A549 (cell line): Measurements from ENCODE around the gene SGSM1. TPM values are rescaled to one million over a fixed set of nuclear protein-coding genes. Genes with fewer than 3 reads are reported as not detected.

Source experiments
- BHLHE40 ChIP-seq: IDR thresholded peaks from 2 replicates; pipeline ENCODE4 v1.6.1; 2012; ENCODE audit warnings: low read depth, low read length, inconsistent platforms
- CEBPB ChIP-seq, 2 experiments: fragments of >200 bp in 1 of 2; sonication (Bioruptor Twin) in 1 of 2; formaldehyde crosslinking in 1 of 2; IDR thresholded peaks; 2 replicates each; pipeline ENCODE4 v1.6.1; 2012 to 2016
- CHD2 ChIP-seq: fragments of 150-350 bp; IDR thresholded peaks from 2 replicates; pipeline ENCODE4 v1.6.1; 2014; ENCODE audit warnings: low read length; ENCODE audit not compliant: partially characterized antibody
- CHD4 ChIP-seq: fragments of 200-600 bp; sonication (generic); IDR thresholded peaks from 2 replicates; pipeline ENCODE4 v1.6.1; 2016; ENCODE audit warnings: antibody characterized with exemption, mild to moderate bottlenecking, borderline replicate concordance
- FOSL2 ChIP-seq, 2 experiments: fragments of 450-650 bp in 1 of 2; fragments of >200 bp in 1 of 2; sonication (Bioruptor Twin) in 1 of 2; formaldehyde crosslinking; IDR thresholded peaks; 2 replicates each; pipeline versions ENCODE4 v1.5.0 to v1.6.1; 2016 to 2020; ENCODE audit warnings: mild to moderate bottlenecking in 1 of 2, moderate library complexity in 1 of 2
- FOXS1 ChIP-seq: fragments of 250-450 bp; sonication (Bioruptor Pico); IDR thresholded peaks from 2 replicates; pipeline ENCODE4 v1.5.0; 2020; ENCODE audit warnings: mild to moderate bottlenecking, moderate library complexity
- HEYL ChIP-seq: fragments of 250-450 bp; sonication (Bioruptor Pico); IDR thresholded peaks from 2 replicates; pipeline ENCODE4 v1.8.0; 2021; ENCODE audit warnings: mild to moderate bottlenecking, moderate library complexity
- HOXB5 ChIP-seq: fragments of 250-450 bp; sonication (Bioruptor Pico); IDR thresholded peaks from 2 replicates; pipeline ENCODE4 v1.5.0; 2020; ENCODE audit warnings: mild to moderate bottlenecking, moderate library complexity
- JUN ChIP-seq, 2 experiments: fragments of >200 bp; sonication (Bioruptor Twin); formaldehyde crosslinking; IDR thresholded peaks; 2 replicates in 1 of 2; 3 replicates in 1 of 2; pipeline ENCODE4 v1.6.1; 2016 to 2017
- KDM1A ChIP-seq: fragments of 200-600 bp; sonication (generic); IDR thresholded peaks from 2 replicates; pipeline ENCODE4 v1.6.1; 2016; ENCODE audit warnings: low read depth, mild to moderate bottlenecking
- MAFK ChIP-seq: fragments of 450-650 bp; IDR thresholded peaks from 2 replicates; pipeline ENCODE4 v1.6.1; 2014; ENCODE audit not compliant: partially characterized antibody
- MYC ChIP-seq: IDR thresholded peaks from 2 replicates; pipeline ENCODE4 v1.6.1; 2012; ENCODE audit warnings: mild to moderate bottlenecking, inconsistent platforms, low read length, improper control_type of control experiment, borderline replicate concordance
- NR3C1 ChIP-seq: fragments of >200 bp; sonication (Bioruptor Twin); formaldehyde crosslinking; IDR thresholded peaks from 3 replicates; pipeline ENCODE4 v1.6.1; 2017
- POLR2AphosphoS2 ChIP-seq: conservative IDR thresholded peaks from 2 replicates; pipeline ENCODE4 v1.6.1; 2012; ENCODE audit warnings: low read length, improper control_type of control experiment, inconsistent platforms
- RARB ChIP-seq: fragments of 250-450 bp; sonication (Bioruptor Pico); IDR thresholded peaks from 2 replicates; pipeline ENCODE4 v1.8.0; 2021; ENCODE audit warnings: mild to moderate bottlenecking, moderate library complexity
- RFX5 ChIP-seq: fragments of 450-650 bp; IDR thresholded peaks from 2 replicates; pipeline ENCODE4 v1.7.1; 2014; ENCODE audit warnings: antibody characterized with exemption, mild to moderate bottlenecking, moderate library complexity
- TFCP2L1 ChIP-seq: fragments of 250-450 bp; sonication (Bioruptor Pico); IDR thresholded peaks from 2 replicates; pipeline ENCODE4 v1.5.0; 2021; ENCODE audit warnings: mild to moderate bottlenecking
- polyA plus RNA-seq, 4 experiments: library from polyadenylated mRNA; depleted of rRNA in 3 of 4; stranded (reverse); fragments of >200 nt; fragmentation: RNase III in 1 of 4; extraction: RNeasy Plus Mini Kit Qiagen cat#74134 plus additional on column Dnase treatment in 1 of 4; gene quantifications; 2 replicates in 3 of 4; 3 replicates in 1 of 4; pipeline ENCODE4 v1.2.3, GENCODE V29; 2011 to 2017
- TF ChIP-seq, protein P1 (sequence below): fragments of 200-600 bp; sonication (generic); IDR thresholded peaks from 2 replicates; pipeline ENCODE4 v1.6.1; 2016; ENCODE audit warnings: antibody characterized with exemption, mild to moderate bottlenecking, moderate library complexity
- TF ChIP-seq, protein P2 (sequence below): fragments of >200 bp; sonication (Bioruptor Twin); formaldehyde crosslinking; IDR thresholded peaks from 2 replicates; pipeline ENCODE4 v1.6.1; 2016
- TF ChIP-seq, protein P3 (sequence below): IDR thresholded peaks from 2 replicates; pipeline ENCODE4 v1.6.1; 2012
- TF ChIP-seq, protein P4 (sequence below): IDR thresholded peaks from 2 replicates; pipeline ENCODE4 v1.6.1; 2012; ENCODE audit warnings: low read depth, borderline replicate concordance
- TF ChIP-seq, protein P5 (sequence below): fragments of >200 bp; sonication (Bioruptor Twin); formaldehyde crosslinking; IDR thresholded peaks from 3 replicates; pipeline ENCODE4 v1.5.1; 2016
- TF ChIP-seq, protein P6 (sequence below): fragments of >200 bp; sonication (Bioruptor Twin); formaldehyde crosslinking; IDR thresholded peaks from 3 replicates; pipeline ENCODE4 v1.6.1; 2016

SGSM1 gene
- polyA plus RNA-seq, 2 of the 4 experiments (the other 2 are of a cell fraction), result 0.50 to 1.4 TPM

DNA sequence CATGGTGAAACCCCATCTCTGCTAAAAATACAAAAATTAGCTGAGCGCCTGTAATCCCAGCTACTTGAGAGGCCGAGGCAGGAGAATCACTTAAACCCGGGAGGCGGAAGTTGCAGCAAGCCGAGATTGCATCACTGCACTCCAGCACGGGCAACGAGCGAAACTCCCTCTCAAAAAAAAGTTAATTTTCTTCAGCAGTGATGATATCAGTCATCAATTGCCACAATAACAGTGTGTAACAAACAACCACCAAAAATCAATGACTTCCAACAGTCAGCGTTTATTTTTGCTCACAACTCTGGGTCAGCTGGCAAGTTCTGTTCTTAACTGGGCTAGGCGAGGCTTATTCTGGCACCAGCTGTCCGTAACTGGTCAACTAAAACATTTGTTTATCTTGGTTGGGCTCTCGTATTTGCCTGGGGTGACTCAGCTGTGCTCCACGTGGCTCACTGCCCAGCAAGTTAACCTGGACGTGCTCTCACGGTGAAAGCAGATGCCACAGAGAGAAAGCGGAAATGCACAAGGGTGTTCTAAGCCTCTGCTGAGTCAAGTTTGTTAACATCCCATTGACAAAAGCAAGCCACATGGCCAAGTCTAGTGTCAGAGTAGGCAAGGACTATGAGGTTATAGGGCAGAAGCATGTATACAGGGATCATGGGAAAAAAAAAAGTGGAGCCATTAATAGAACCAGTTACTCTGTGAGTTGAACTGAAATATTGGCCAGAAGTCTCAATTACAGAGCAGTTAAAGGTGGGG lies 88.4 kb downstream of the SGSM1 start (continued):
- TF ChIP-seq, protein P1, sequence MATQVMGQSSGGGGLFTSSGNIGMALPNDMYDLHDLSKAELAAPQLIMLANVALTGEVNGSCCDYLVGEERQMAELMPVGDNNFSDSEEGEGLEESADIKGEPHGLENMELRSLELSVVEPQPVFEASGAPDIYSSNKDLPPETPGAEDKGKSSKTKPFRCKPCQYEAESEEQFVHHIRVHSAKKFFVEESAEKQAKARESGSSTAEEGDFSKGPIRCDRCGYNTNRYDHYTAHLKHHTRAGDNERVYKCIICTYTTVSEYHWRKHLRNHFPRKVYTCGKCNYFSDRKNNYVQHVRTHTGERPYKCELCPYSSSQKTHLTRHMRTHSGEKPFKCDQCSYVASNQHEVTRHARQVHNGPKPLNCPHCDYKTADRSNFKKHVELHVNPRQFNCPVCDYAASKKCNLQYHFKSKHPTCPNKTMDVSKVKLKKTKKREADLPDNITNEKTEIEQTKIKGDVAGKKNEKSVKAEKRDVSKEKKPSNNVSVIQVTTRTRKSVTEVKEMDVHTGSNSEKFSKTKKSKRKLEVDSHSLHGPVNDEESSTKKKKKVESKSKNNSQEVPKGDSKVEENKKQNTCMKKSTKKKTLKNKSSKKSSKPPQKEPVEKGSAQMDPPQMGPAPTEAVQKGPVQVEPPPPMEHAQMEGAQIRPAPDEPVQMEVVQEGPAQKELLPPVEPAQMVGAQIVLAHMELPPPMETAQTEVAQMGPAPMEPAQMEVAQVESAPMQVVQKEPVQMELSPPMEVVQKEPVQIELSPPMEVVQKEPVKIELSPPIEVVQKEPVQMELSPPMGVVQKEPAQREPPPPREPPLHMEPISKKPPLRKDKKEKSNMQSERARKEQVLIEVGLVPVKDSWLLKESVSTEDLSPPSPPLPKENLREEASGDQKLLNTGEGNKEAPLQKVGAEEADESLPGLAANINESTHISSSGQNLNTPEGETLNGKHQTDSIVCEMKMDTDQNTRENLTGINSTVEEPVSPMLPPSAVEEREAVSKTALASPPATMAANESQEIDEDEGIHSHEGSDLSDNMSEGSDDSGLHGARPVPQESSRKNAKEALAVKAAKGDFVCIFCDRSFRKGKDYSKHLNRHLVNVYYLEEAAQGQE, result no peak
- TF ChIP-seq BHLHE40 (0 out of 2 replicates have a peak, but pooled peaks have one; percentile 6), POLR2AphosphoS2 (no peak), MYC (peak; percentile 56; the same call in 1 of the 2 replicates), CHD4 (no peak), MAFK (peak; percentile 83), KDM1A (no peak), FOSL2 (IDR thresholded peaks at IDR 0.05) (peak; percentile 47), FOSL2 (CRISPR knock-in tag; IDR thresholded peaks at IDR 0.05) (peak; percentile 82), FOXS1 (CRISPR knock-in tag) (no peak), NR3C1 (no peak), TFCP2L1 (CRISPR knock-in tag) (no peak), HOXB5 (CRISPR knock-in tag) (no peak), JUN (IDR thresholded peaks at IDR 0.05) (peak; percentile 59 to 72; a peak in 4 of 5 replicates), RFX5 (no peak), HEYL (no peak), CEBPB (IDR thresholded peaks at IDR 0.05) (peak; percentile 86 to 93), RARB (CRISPR knock-in tag) (no peak), CHD2 (no peak)
- TF ChIP-seq, protein P2, sequence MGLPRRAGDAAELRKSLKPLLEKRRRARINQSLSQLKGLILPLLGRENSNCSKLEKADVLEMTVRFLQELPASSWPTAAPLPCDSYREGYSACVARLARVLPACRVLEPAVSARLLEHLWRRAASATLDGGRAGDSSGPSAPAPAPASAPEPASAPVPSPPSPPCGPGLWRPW, result peak; percentile 74
- TF ChIP-seq, protein P3, sequence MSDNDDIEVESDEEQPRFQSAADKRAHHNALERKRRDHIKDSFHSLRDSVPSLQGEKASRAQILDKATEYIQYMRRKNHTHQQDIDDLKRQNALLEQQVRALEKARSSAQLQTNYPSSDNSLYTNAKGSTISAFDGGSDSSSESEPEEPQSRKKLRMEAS, result peak; percentile 96
- TF ChIP-seq, protein P4, sequence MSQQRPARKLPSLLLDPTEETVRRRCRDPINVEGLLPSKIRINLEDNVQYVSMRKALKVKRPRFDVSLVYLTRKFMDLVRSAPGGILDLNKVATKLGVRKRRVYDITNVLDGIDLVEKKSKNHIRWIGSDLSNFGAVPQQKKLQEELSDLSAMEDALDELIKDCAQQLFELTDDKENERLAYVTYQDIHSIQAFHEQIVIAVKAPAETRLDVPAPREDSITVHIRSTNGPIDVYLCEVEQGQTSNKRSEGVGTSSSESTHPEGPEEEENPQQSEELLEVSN, result peak; percentile 57
- TF ChIP-seq, protein P5, sequence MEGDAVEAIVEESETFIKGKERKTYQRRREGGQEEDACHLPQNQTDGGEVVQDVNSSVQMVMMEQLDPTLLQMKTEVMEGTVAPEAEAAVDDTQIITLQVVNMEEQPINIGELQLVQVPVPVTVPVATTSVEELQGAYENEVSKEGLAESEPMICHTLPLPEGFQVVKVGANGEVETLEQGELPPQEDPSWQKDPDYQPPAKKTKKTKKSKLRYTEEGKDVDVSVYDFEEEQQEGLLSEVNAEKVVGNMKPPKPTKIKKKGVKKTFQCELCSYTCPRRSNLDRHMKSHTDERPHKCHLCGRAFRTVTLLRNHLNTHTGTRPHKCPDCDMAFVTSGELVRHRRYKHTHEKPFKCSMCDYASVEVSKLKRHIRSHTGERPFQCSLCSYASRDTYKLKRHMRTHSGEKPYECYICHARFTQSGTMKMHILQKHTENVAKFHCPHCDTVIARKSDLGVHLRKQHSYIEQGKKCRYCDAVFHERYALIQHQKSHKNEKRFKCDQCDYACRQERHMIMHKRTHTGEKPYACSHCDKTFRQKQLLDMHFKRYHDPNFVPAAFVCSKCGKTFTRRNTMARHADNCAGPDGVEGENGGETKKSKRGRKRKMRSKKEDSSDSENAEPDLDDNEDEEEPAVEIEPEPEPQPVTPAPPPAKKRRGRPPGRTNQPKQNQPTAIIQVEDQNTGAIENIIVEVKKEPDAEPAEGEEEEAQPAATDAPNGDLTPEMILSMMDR, result no peak
- TF ChIP-seq, protein P6, sequence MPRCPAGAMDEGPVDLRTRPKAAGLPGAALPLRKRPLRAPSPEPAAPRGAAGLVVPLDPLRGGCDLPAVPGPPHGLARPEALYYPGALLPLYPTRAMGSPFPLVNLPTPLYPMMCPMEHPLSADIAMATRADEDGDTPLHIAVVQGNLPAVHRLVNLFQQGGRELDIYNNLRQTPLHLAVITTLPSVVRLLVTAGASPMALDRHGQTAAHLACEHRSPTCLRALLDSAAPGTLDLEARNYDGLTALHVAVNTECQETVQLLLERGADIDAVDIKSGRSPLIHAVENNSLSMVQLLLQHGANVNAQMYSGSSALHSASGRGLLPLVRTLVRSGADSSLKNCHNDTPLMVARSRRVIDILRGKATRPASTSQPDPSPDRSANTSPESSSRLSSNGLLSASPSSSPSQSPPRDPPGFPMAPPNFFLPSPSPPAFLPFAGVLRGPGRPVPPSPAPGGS, result no peak
- TF ChIP-seq, all 56 proteins: peak for 13
